Type B pancreatic cell (in vitro differentiated cells): ENCODE measurements around the gene MAP4K1. TPM values are rescaled to one million over a fixed set of nuclear protein-coding genes. Genes with fewer than 3 reads are reported as not detected.

Experiments used
- DNase-seq: peaks from one replicate; pipeline ENCODE4 v3.0.0; 2021; ENCODE audit warnings: mixed read lengths; ENCODE audit not compliant: unreplicated experiment; ENCODE audit errors: extremely low spot score
- H3K27ac Mint-ChIP-seq: 2 replicates; pipeline ENCODE4 v1.8.0; 2021; ENCODE audit warnings: mild to moderate bottlenecking, mixed read lengths
- H3K27me3 Mint-ChIP-seq: 2 replicates; pipeline ENCODE4 v1.8.0; 2021; ENCODE audit warnings: mixed read lengths
- H3K36me3 Mint-ChIP-seq: 2 replicates; pipeline ENCODE4 v1.8.0; 2021; ENCODE audit warnings: mixed read lengths
- H3K4me1 Mint-ChIP-seq: one replicate; pipeline ENCODE4 v1.8.0; 2021; ENCODE audit warnings: mixed read lengths; ENCODE audit not compliant: unreplicated experiment
- H3K4me3 Mint-ChIP-seq: 2 replicates; pipeline ENCODE4 v1.8.0; 2021; ENCODE audit warnings: mild to moderate bottlenecking, mixed read lengths
- H3K9me3 Mint-ChIP-seq: 2 replicates; pipeline ENCODE4 v1.8.0; 2021; ENCODE audit warnings: mixed read lengths
- total RNA-seq: library from RNA; stranded (reverse); gene quantifications from 2 replicates; pipeline ENCODE4 v1.2.1, GENCODE V29; 2021; ENCODE audit warnings: low replicate concordance
- TF ChIP-seq, protein P1 (sequence below): fragments of 200-600 bp; sonication (generic); conservative IDR thresholded peaks from 2 replicates; pipeline ENCODE4 v1.5.0; 2021; ENCODE audit warnings: antibody characterized with exemption, mild to moderate bottlenecking

MAP4K1 gene
- total RNA-seq, 1 donor from 2014 or later = 2.4 TPM

DNA sequence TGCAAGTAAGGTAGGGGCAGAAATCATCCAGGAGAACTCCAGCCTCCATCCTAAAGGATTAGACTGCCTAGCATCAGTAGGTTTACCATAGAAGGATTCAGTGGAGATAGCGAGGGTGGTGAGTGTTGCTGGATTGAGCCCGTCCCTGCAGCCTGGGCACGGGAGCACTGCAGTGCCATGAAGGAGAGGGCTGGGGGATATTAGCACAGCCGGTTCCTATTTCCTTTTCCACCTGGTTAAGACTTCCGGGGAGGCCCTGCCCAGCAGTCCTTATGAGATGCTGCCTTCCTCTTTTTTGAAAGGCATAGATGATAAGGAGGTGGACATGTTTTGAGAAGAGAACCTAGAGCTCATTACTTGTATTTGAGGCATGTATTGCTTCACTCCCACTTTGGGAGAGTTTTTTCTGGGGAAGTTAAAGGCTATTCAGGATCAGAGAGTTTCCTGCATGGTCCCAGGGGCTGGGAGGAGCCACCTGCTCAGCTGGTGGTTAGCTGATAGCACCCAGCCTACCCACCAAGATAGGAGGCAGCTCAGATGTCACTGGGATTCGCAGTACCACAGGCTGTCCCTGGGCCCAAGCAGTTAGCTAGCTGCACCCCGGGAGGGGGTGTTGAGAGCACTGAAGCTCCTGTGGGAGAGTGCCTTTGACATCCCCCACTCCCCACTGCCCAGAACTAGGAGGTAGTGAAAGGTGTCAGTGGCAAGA, 46.9 kb upstream of the MAP4K1 start:
- no peak for DNase-seq
- peak overlapping the region; percentile 96 for H3K27ac Mint-ChIP-seq
- H3K9me3 Mint-ChIP-seq = no peaks in the 10 kb centered on the region
- H3K36me3 Mint-ChIP-seq = peaks cover 31% of the 10 kb centered on the region
- peaks cover 78% of the 10 kb centered on the region for H3K4me1 Mint-ChIP-seq
- TF ChIP-seq, protein P1, sequence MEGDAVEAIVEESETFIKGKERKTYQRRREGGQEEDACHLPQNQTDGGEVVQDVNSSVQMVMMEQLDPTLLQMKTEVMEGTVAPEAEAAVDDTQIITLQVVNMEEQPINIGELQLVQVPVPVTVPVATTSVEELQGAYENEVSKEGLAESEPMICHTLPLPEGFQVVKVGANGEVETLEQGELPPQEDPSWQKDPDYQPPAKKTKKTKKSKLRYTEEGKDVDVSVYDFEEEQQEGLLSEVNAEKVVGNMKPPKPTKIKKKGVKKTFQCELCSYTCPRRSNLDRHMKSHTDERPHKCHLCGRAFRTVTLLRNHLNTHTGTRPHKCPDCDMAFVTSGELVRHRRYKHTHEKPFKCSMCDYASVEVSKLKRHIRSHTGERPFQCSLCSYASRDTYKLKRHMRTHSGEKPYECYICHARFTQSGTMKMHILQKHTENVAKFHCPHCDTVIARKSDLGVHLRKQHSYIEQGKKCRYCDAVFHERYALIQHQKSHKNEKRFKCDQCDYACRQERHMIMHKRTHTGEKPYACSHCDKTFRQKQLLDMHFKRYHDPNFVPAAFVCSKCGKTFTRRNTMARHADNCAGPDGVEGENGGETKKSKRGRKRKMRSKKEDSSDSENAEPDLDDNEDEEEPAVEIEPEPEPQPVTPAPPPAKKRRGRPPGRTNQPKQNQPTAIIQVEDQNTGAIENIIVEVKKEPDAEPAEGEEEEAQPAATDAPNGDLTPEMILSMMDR = no peak
- peak overlapping the region; percentile 67 for H3K4me3 Mint-ChIP-seq
- H3K27me3 Mint-ChIP-seq = no peaks in the 10 kb centered on the region

DNA sequence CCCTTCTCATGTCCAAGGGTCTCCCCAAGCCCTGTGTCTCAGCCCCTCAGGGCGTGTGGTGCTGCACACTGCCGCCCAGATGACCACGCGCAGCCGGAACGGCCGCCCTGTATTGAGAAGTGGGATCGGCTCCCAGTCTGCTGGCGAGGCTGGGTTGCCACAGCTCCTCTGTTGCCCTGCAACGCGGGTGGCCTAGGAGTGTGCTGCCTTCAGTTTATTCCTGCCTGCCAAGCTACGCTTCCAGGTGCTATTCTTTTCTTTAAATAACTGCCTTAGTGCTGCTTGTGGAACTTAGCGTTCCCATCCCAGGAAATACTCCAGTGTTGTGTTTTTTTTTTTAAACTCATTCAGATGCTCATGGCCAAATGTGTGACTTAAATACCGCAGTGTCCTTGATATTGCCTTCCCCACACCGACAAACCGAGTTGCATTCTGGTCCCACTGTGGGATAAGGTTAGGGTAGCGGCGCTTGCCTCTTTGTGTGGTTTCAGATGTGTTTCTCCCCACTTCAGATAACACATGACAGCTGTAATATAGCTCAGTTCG, 46.3 kb upstream of the MAP4K1 start:
- peaks cover 26% of the 10 kb centered on the region for H3K36me3 Mint-ChIP-seq
- peak overlapping the region; percentile 96 for H3K27ac Mint-ChIP-seq
- TF ChIP-seq, protein P1 = no peak
- H3K27me3 Mint-ChIP-seq = no peaks in the 10 kb centered on the region
- DNase-seq = no peak
- H3K4me3 Mint-ChIP-seq = peak overlapping the region; percentile 82
- peaks cover 71% of the 10 kb centered on the region for H3K4me1 Mint-ChIP-seq
- no peaks in the 10 kb centered on the region for H3K9me3 Mint-ChIP-seq

DNA sequence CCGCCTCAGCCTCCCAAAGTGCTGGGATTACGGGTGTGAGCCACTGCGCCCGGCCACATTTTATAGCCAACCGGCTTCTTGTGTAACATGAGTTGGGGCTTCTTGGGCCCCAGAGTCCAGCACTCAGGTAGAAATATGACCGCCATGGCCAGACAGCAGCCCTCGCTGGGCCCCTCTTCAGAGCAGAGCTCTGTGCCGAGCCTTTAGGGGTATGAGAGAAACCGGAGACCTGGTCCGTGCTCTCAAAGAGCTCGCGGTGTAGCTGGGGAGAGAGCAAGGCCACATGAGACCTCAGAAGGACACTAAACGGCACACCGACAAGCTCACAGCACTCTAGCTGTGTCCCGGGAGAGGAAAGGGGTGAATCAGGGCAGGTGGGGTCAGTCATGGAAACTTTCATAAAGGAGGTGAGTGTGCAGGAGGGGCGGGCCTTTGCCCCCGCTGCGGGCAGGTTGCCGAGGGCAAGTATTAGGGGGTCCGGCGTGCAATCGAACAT, 45.5 kb upstream of the MAP4K1 start:
- Mint-ChIP-seq H3K9me3 (no peaks in the 10 kb centered on the region), H3K4me3 (peak overlapping the region; percentile 82), H3K36me3 (peaks cover 28% of the 10 kb centered on the region), H3K4me1 (peaks cover 75% of the 10 kb centered on the region), H3K27ac (peak overlapping the region; percentile 96), H3K27me3 (no peaks in the 10 kb centered on the region)
- TF ChIP-seq, protein P1 = no peak
- no peak for DNase-seq

DNA sequence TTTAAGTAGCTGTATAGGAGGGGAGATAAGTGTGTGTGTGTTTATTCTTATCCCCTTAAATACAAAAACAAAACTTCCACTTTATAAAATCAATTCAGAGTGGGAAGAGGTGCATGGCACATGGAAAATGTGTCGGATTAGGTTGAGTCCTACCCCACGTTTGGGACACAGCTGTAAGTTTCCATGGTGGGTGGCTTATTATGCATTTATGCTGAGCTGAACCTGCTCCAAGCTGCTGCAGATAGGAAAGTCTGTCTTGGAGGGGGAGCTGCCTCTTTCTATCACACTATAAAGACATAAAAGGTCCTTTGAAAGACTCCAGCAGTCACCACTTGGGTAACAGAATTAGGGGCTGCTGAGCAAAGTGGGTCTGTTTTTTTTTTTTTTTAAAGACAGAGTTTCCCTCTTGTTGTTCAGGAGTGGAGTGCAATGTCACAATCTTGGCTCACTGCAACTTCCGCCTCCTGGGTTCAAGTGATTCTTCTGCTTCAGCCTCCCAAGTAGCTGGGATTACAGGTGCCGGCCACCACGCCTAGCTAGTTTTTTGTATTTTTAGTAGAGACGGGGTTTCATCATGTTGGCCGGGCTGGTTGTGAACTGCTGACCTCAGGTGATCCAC, 44.9 kb upstream of the MAP4K1 start:
- peaks cover 26% of the 10 kb centered on the region for H3K36me3 Mint-ChIP-seq
- DNase-seq = no peak
- no peaks in the 10 kb centered on the region for H3K27me3 Mint-ChIP-seq
- peak overlapping the region; percentile 96 for H3K27ac Mint-ChIP-seq
- peaks cover 75% of the 10 kb centered on the region for H3K4me1 Mint-ChIP-seq
- TF ChIP-seq, protein P1 = no peak
- H3K9me3 Mint-ChIP-seq = no peaks in the 10 kb centered on the region
- H3K4me3 Mint-ChIP-seq = peak overlapping the region; percentile 83

DNA sequence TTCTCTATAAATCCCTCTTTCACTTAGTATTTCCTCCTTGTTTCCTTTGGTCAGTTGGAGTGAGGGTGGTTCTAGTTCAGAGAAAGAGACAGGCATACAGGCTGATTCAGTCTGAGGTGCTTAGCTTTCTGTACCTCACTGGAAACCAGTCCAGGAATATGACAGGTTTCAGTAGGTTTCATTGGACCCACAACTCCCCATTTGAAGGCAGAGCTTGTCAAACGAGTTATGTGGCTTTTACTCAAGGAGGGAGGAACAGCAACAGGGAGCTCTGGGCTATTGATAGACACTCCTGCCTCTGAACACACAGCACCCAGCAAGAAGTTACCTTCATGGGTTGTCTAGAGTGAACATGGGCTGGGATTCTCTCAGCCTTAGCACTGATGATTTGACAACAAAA, 44.2 kb upstream of the MAP4K1 start:
- peak overlapping the region; percentile 96 for H3K27ac Mint-ChIP-seq
- H3K27me3 Mint-ChIP-seq = no peaks in the 10 kb centered on the region
- peaks cover 74% of the 10 kb centered on the region for H3K4me1 Mint-ChIP-seq
- no peaks in the 10 kb centered on the region for H3K9me3 Mint-ChIP-seq
- TF ChIP-seq, protein P1 = no peak
- peak overlapping the region; percentile 83 for H3K4me3 Mint-ChIP-seq
- peaks cover 24% of the 10 kb centered on the region for H3K36me3 Mint-ChIP-seq
- DNase-seq = no peak
